ENCODE data around the gene HRH3. TPM values are rescaled to one million over a fixed set of nuclear protein-coding genes. Genes with fewer than 3 reads are reported as not detected.

HRH3 gene
- total RNA-seq, 1 experiment from 2014 or later, result 1.8 TPM

DNA sequence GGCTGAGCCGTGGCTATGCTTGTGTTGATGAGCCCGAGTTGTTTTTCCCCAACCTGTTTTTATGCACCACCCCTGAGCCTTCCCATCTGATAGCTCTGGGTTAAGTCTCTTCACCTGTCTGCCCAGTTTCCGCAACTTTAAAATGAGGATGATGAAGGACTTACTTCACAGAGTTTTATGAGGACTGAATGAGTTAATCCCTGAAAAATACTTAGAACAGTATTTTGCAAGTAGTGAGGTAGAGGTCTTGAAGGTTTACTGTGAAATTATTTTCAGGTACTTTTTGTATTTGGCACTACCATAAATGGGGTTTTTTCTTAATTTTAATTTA lies 34.0 kb downstream of the HRH3 start:
- no peak overlapping the region for H3K4me2 ChIP-seq (ENCODE audit: insufficient read depth, insufficient read length, low read length)
- no peak overlapping the region for H3K14ac ChIP-seq (ENCODE audit: insufficient read depth, low read length)
- H3K27ac ChIP-seq (ENCODE audit: insufficient read length, low read depth, low read length), result no peak overlapping the region
- no peaks in the 10 kb centered on the region; the same call in 1 of the 2 replicates for H3K27me3 Mint-ChIP-seq (ENCODE audit: low read depth)
- H3K9me3 ChIP-seq (ENCODE audit: control insufficient read depth, low read depth, low read length), result no peaks in the 10 kb centered on the region
- H3K18ac ChIP-seq (ENCODE audit: insufficient read length, low read depth, low read length), result no peak overlapping the region
- H3K56ac ChIP-seq (ENCODE audit: insufficient read length, low read depth, low read length), result no peak overlapping the region
- H2BK15ac ChIP-seq (ENCODE audit: low read depth, low read length), result no peak overlapping the region
- H2BK120ac ChIP-seq (ENCODE audit: low read depth, low read length, poor library complexity, severe bottlenecking), result no peak overlapping the region
- WGBS (ENCODE audit: extremely low coverage, insufficient read length, low lambda C conversion rate), result no CpG with 5 or more reads among the region's 3 CpGs
- H3K23me2 ChIP-seq (ENCODE audit: insufficient read length, low read depth, low read length, poor library complexity, severe bottlenecking), result peaks cover 3% of the 10 kb centered on the region
- H3K9ac ChIP-seq (ENCODE audit: extremely low read depth, insufficient read length, low read length), result no peak overlapping the region
- no peak overlapping the region for H3K4ac ChIP-seq (ENCODE audit: low read depth, low read length)
- no peak overlapping the region for H4K91ac ChIP-seq (ENCODE audit: insufficient read length, low read depth, low read length)
- no peak overlapping the region for H3K4me3 Mint-ChIP-seq
- no peak overlapping the region for H2AK5ac ChIP-seq (ENCODE audit: insufficient read length, low read length)
- H3K4me1 ChIP-seq (ENCODE audit: insufficient read depth, low read length), result peaks cover 2% of the 10 kb centered on the region; the same call in 1 of the 2 replicates
- H3K36me3 Mint-ChIP-seq (ENCODE audit: insufficient read depth in 1 of 3, low read depth in 3 of 3), result peaks cover 0 to 3% (median 0%) of the 10 kb centered on the region in 3 experiments; a peak in 1 of 7 replicates
- H2BK12ac ChIP-seq (ENCODE audit: insufficient read length, low read depth, low read length), result no peak overlapping the region
- peaks cover 4% of the 10 kb centered on the region; the same call in 1 of the 2 replicates for H3K79me2 ChIP-seq (ENCODE audit: insufficient read depth, low read length)
- no peak overlapping the region for H4K5ac ChIP-seq (ENCODE audit: insufficient read length, low read depth, low read length)
- H3K4me1 Mint-ChIP-seq, result peaks cover 15% of the 10 kb centered on the region in 2 experiments
- H2AFZ ChIP-seq (ENCODE audit: low read length), result no peak overlapping the region
- H3K79me1 ChIP-seq (ENCODE audit: insufficient read depth, low read depth, low read length, poor library complexity, severe bottlenecking), result no peaks in the 10 kb centered on the region
- H3K23ac ChIP-seq (ENCODE audit: insufficient read length, low read depth, low read length), result no peak overlapping the region
- no peak overlapping the region for H2BK20ac ChIP-seq (ENCODE audit: low read depth, low read length, poor library complexity, severe bottlenecking)
- H3T11ph ChIP-seq (ENCODE audit: low read length), result no peak overlapping the region
- TF ChIP-seq, protein P1, sequence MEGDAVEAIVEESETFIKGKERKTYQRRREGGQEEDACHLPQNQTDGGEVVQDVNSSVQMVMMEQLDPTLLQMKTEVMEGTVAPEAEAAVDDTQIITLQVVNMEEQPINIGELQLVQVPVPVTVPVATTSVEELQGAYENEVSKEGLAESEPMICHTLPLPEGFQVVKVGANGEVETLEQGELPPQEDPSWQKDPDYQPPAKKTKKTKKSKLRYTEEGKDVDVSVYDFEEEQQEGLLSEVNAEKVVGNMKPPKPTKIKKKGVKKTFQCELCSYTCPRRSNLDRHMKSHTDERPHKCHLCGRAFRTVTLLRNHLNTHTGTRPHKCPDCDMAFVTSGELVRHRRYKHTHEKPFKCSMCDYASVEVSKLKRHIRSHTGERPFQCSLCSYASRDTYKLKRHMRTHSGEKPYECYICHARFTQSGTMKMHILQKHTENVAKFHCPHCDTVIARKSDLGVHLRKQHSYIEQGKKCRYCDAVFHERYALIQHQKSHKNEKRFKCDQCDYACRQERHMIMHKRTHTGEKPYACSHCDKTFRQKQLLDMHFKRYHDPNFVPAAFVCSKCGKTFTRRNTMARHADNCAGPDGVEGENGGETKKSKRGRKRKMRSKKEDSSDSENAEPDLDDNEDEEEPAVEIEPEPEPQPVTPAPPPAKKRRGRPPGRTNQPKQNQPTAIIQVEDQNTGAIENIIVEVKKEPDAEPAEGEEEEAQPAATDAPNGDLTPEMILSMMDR (conservative IDR thresholded peaks at IDR 0.05), result no peak
- DNase-seq, result no peak
- H3K27me3 ChIP-seq (ENCODE audit: insufficient read depth, low read length), result no peaks in the 10 kb centered on the region
- H4K20me1 ChIP-seq (ENCODE audit: control insufficient read depth, insufficient read depth, insufficient read length), result no peaks in the 10 kb centered on the region
- H4K8ac ChIP-seq (replicated peaks; ENCODE audit: insufficient read length, low read depth, low read length), result no peak overlapping the region
- H3K27ac Mint-ChIP-seq, result no peak overlapping the region
- no peaks in the 10 kb centered on the region for H3K9me3 Mint-ChIP-seq
- no peak overlapping the region for H2BK5ac ChIP-seq (ENCODE audit: insufficient read length, low read length)
